CD1c-positive myeloid dendritic cell (primary cell): ENCODE results near the gene CREBBP.

Source experiments
- DNase-seq: peaks from one replicate; pipeline ENCODE4 v3.0.0-alpha.2; 2016; ENCODE audit errors: extremely low spot score

The CREBBP gene

GRCh38 chr16:3797904-3798811 lies 82.4 kb downstream of the CREBBP start:
- no peak for DNase-seq

- DNase-seq, result no peak
These were observed 83.0 kb downstream of the CREBBP start for GRCh38 chr16:3797473-3797872.

- no peak for DNase-seq
These were observed 87.3 kb downstream of the CREBBP start for GRCh38 chr16:3793161-3793576.

- DNase-seq, result no peak
These were observed 88.0 kb downstream of the CREBBP start for GRCh38 chr16:3792472-3793012.

GRCh38 chr16:3791701-3792100 lies 88.8 kb downstream of the CREBBP start:
- DNase-seq, result no peak

- peak; percentile 11 for DNase-seq
These were observed 91.0 kb downstream of the CREBBP start for GRCh38 chr16:3789375-3790099.

- no peak for DNase-seq
These were observed 91.7 kb downstream of the CREBBP start for GRCh38 chr16:3788711-3789374.

- no peak for DNase-seq
These were observed 92.4 kb downstream of the CREBBP start for GRCh38 chr16:3787924-3788661.

GRCh38 chr16:3785413-3785812 lies 95.1 kb downstream of the CREBBP start:
- DNase-seq, result no peak

- no peak for DNase-seq
These were observed 97.0 kb downstream of the CREBBP start for GRCh38 chr16:3783516-3783915.

GRCh38 chr16:3782566-3782965 lies 97.9 kb downstream of the CREBBP start:
- DNase-seq, result no peak

- DNase-seq, result no peak
These were observed 99.1 kb downstream of the CREBBP start for GRCh38 chr16:3781421-3781820.

GRCh38 chr16:3780570-3780969 lies 99.9 kb downstream of the CREBBP start:
- no peak for DNase-seq

GRCh38 chr16:3776316-3776715 lies 104.2 kb downstream of the CREBBP start:
- DNase-seq, result no peak

GRCh38 chr16:3774819-3775218 lies 105.7 kb downstream of the CREBBP start:
- DNase-seq, result no peak

GRCh38 chr16:3774156-3774767 lies 106.3 kb downstream of the CREBBP start:
- no peak for DNase-seq

GRCh38 chr16:3773663-3774062 lies 106.8 kb downstream of the CREBBP start:
- DNase-seq, result no peak

GRCh38 chr16:3771513-3771912 lies 109.0 kb downstream of the CREBBP start:
- DNase-seq, result no peak

GRCh38 chr16:3770530-3770929 lies 110.0 kb downstream of the CREBBP start:
- DNase-seq, result no peak

- DNase-seq, result no peak
These were observed 110.6 kb downstream of the CREBBP start for GRCh38 chr16:3769942-3770341.

- DNase-seq, result no peak
These were observed 111.5 kb downstream of the CREBBP start for GRCh38 chr16:3769013-3769412.
